T-helper 2 cell treated with Interferon-gamma antibody and Interleukin-4, amounts not matched to agents 5 μg/mL and 100 μg/mL, for 36 hours (primary cell): ENCODE data around the gene UBAP1L.
"Not testable (repeated sequence)": the region's sequence is repeated elsewhere in the genome, so short reads cannot be mapped to it uniquely, and the experiment has no call there.

Experiments
- DNase-seq: peaks from one replicate; pipeline ENCODE4 v3.0.0; 2021; ENCODE audit warnings: low spot score
- H3K27ac Mint-ChIP-seq: one replicate; pipeline ENCODE4 v1.8.0; 2021; ENCODE audit warnings: mild to moderate bottlenecking, mixed read lengths
- H3K27me3 Mint-ChIP-seq: one replicate; pipeline ENCODE4 v1.8.0; 2021; ENCODE audit warnings: low read depth, mixed read lengths
- H3K36me3 Mint-ChIP-seq: one replicate; pipeline ENCODE4 v1.8.0; 2021; ENCODE audit warnings: low read depth, mixed read lengths
- H3K4me1 Mint-ChIP-seq: one replicate; pipeline ENCODE4 v1.8.0; 2021; ENCODE audit warnings: low read depth, mixed read lengths
- H3K4me3 Mint-ChIP-seq: one replicate; pipeline ENCODE4 v1.8.0; 2022; ENCODE audit warnings: mild to moderate bottlenecking, moderate library complexity, mixed read lengths
- H3K9me3 Mint-ChIP-seq: one replicate; pipeline ENCODE4 v1.8.0; 2021; ENCODE audit warnings: mixed read lengths

Gene UBAP1L

GRCh38 chr15:65115086-65115485 is at the start of gene UBAP1L:
TSS of gene UBAP1L (minus strand) at chr15:65115200. CDS start at chr15:65106215, 8,985 bp downstream.
- H3K27ac Mint-ChIP-seq = no peak within 1 kb of the TSS
- no peaks in the 10 kb centered on the region for H3K9me3 Mint-ChIP-seq
- H3K4me3 Mint-ChIP-seq = no peak within 1 kb of the TSS
- H3K4me1 Mint-ChIP-seq = no peaks in the 10 kb centered on the region
- DNase-seq = no peak
- H3K27me3 Mint-ChIP-seq = no peaks in the 10 kb centered on the region
- H3K36me3 Mint-ChIP-seq = peaks cover 33% of the 10 kb centered on the region

- H3K4me3 Mint-ChIP-seq = no peak overlapping the region
- no peak for DNase-seq
- peaks cover 22% of the 10 kb centered on the region for H3K36me3 Mint-ChIP-seq
- no peak overlapping the region for H3K27ac Mint-ChIP-seq
- H3K9me3 Mint-ChIP-seq = no peaks in the 10 kb centered on the region
- no peaks in the 10 kb centered on the region for H3K27me3 Mint-ChIP-seq
- no peaks in the 10 kb centered on the region for H3K4me1 Mint-ChIP-seq
Measured at GRCh38 chr15:65164139-65164538, 49.1 kb upstream of the UBAP1L start.

GRCh38 chr15:65163041-65163440 is 48.0 kb upstream of the UBAP1L start:
- Mint-ChIP-seq H3K27me3 (no peaks in the 10 kb centered on the region), H3K9me3 (no peaks in the 10 kb centered on the region), H3K4me1 (no peaks in the 10 kb centered on the region), H3K27ac (no peak overlapping the region), H3K4me3 (no peak overlapping the region), H3K36me3 (peaks cover 22% of the 10 kb centered on the region)
- DNase-seq = no peak

- Mint-ChIP-seq H3K36me3 (peaks cover 31% of the 10 kb centered on the region), H3K4me3 (no peak overlapping the region), H3K4me1 (peaks cover 1% of the 10 kb centered on the region), H3K27me3 (no peaks in the 10 kb centered on the region), H3K27ac (no peak overlapping the region), H3K9me3 (no peaks in the 10 kb centered on the region)
- no peak for DNase-seq
Measured at GRCh38 chr15:65156692-65157091, 41.7 kb upstream of the UBAP1L start.

- peaks cover 34% of the 10 kb centered on the region for H3K36me3 Mint-ChIP-seq
- no peak overlapping the region for H3K27ac Mint-ChIP-seq
- H3K9me3 Mint-ChIP-seq = no peaks in the 10 kb centered on the region
- no peaks in the 10 kb centered on the region for H3K27me3 Mint-ChIP-seq
- no peak overlapping the region for H3K4me3 Mint-ChIP-seq
- DNase-seq = no peak
- H3K4me1 Mint-ChIP-seq = peaks cover 1% of the 10 kb centered on the region
Measured at GRCh38 chr15:65154720-65155119, 39.7 kb upstream of the UBAP1L start.

GRCh38 chr15:65147902-65148301 is 32.9 kb upstream of the UBAP1L start:
- H3K27me3 Mint-ChIP-seq = no peaks in the 10 kb centered on the region
- no peaks in the 10 kb centered on the region for H3K4me1 Mint-ChIP-seq
- H3K36me3 Mint-ChIP-seq = peaks cover 19% of the 10 kb centered on the region
- no peak overlapping the region for H3K4me3 Mint-ChIP-seq
- no peak overlapping the region for H3K27ac Mint-ChIP-seq
- no peak for DNase-seq
- no peaks in the 10 kb centered on the region for H3K9me3 Mint-ChIP-seq

GRCh38 chr15:65146438-65146837 is 31.4 kb upstream of the UBAP1L start:
- H3K4me3 Mint-ChIP-seq = no peak overlapping the region
- no peak overlapping the region for H3K27ac Mint-ChIP-seq
- no peaks in the 10 kb centered on the region for H3K4me1 Mint-ChIP-seq
- H3K9me3 Mint-ChIP-seq = no peaks in the 10 kb centered on the region
- H3K27me3 Mint-ChIP-seq = no peaks in the 10 kb centered on the region
- H3K36me3 Mint-ChIP-seq = peaks cover 14% of the 10 kb centered on the region
- no peak for DNase-seq

GRCh38 chr15:65138631-65139030 is 23.6 kb upstream of the UBAP1L start:
- DNase-seq, H3K27ac Mint-ChIP-seq, H3K27me3 Mint-ChIP-seq, H3K4me1 Mint-ChIP-seq, H3K4me3 Mint-ChIP-seq, H3K36me3 Mint-ChIP-seq, H3K9me3 Mint-ChIP-seq: not testable (repeated sequence)

GRCh38 chr15:65137893-65138292 is 22.9 kb upstream of the UBAP1L start:
- DNase-seq, H3K36me3 Mint-ChIP-seq, H3K27me3 Mint-ChIP-seq, H3K27ac Mint-ChIP-seq, H3K9me3 Mint-ChIP-seq, H3K4me1 Mint-ChIP-seq, H3K4me3 Mint-ChIP-seq: not testable (repeated sequence)

GRCh38 chr15:65137089-65137488 is 22.1 kb upstream of the UBAP1L start:
- not testable (repeated sequence) for H3K27me3 Mint-ChIP-seq, H3K36me3 Mint-ChIP-seq, H3K27ac Mint-ChIP-seq, H3K9me3 Mint-ChIP-seq, DNase-seq, H3K4me1 Mint-ChIP-seq, H3K4me3 Mint-ChIP-seq

- H3K4me3 Mint-ChIP-seq = peak overlapping the region; percentile 90
- no peak for DNase-seq
- peaks cover 9% of the 10 kb centered on the region for H3K9me3 Mint-ChIP-seq
- no peaks in the 10 kb centered on the region for H3K27me3 Mint-ChIP-seq
- peak overlapping the region; percentile 93 for H3K27ac Mint-ChIP-seq
- peaks cover 18% of the 10 kb centered on the region for H3K4me1 Mint-ChIP-seq
- peaks cover 7% of the 10 kb centered on the region for H3K36me3 Mint-ChIP-seq
Measured at GRCh38 chr15:65134538-65134937, 19.5 kb upstream of the UBAP1L start.

- Mint-ChIP-seq H3K4me1 (peaks cover 19% of the 10 kb centered on the region), H3K36me3 (peaks cover 10% of the 10 kb centered on the region), H3K27me3 (no peaks in the 10 kb centered on the region), H3K4me3 (peak within 1 kb of the TSS; percentile 90), H3K9me3 (peaks cover 9% of the 10 kb centered on the region), H3K27ac (peak within 1 kb of the TSS; percentile 93)
- peak; percentile 84 for DNase-seq
Measured at GRCh38 chr15:65133548-65134200, 18.7 kb upstream of the UBAP1L start, which contains the start of gene PDCD7. TSS of gene PDCD7 (minus strand) at chr15:65133808. CDS start at chr15:65133781, 27 bp downstream.

GRCh38 chr15:65132878-65133547 is 18.0 kb upstream of the UBAP1L start:
- peak overlapping the region; percentile 88 for H3K27ac Mint-ChIP-seq
- DNase-seq = no peak
- peaks cover 16% of the 10 kb centered on the region for H3K36me3 Mint-ChIP-seq
- peak overlapping the region; percentile 89 for H3K4me3 Mint-ChIP-seq
- H3K4me1 Mint-ChIP-seq = peaks cover 19% of the 10 kb centered on the region
- H3K27me3 Mint-ChIP-seq = no peaks in the 10 kb centered on the region
- peaks cover 8% of the 10 kb centered on the region for H3K9me3 Mint-ChIP-seq

GRCh38 chr15:65130941-65131340 is 15.9 kb upstream of the UBAP1L start:
- Mint-ChIP-seq H3K27ac (no peak overlapping the region), H3K36me3 (peaks cover 25% of the 10 kb centered on the region), H3K9me3 (no peaks in the 10 kb centered on the region), H3K27me3 (no peaks in the 10 kb centered on the region), H3K4me3 (no peak overlapping the region), H3K4me1 (peaks cover 22% of the 10 kb centered on the region)
- DNase-seq = no peak
